ENCODE data around the gene SLC51B. TPM values are rescaled to one million over a fixed set of nuclear protein-coding genes. Genes with fewer than 3 reads are reported as not detected.

The SLC51B gene
- total RNA-seq, 2 donors from 2014 or later = not detected

- Mint-ChIP-seq H3K27ac (no peak overlapping the region), H3K4me3 (no peak overlapping the region), H3K27me3 (ENCODE audit: insufficient read depth) (peaks cover 68% of the 10 kb centered on the region), H3K36me3 (ENCODE audit: low read depth) (peaks cover 1% of the 10 kb centered on the region), H3K4me1 (peaks cover 46% of the 10 kb centered on the region), H3K9me3 (peaks cover 6% of the 10 kb centered on the region)
- DNase-seq = no peak
- Histone ChIP-seq H3K36me3 (ENCODE audit: control insufficient read depth, insufficient read depth, low read length) (no peaks in the 10 kb centered on the region), H3K9me3 (ENCODE audit: control insufficient read depth, low read length) (no peaks in the 10 kb centered on the region), H3K4me1 (ENCODE audit: control insufficient read depth, insufficient read depth, low read length) (peaks cover 14% of the 10 kb centered on the region), H3K4me3 (ENCODE audit: low read length) (no peak overlapping the region), H3K9ac (ENCODE audit: extremely low read depth, low read length, poor library complexity, severe bottlenecking) (no peak overlapping the region), H3K27me3 (ENCODE audit: control insufficient read depth, insufficient read depth, low read length, poor library complexity, severe bottlenecking) (no peaks in the 10 kb centered on the region), H3K27ac (ENCODE audit: low read depth, low read length) (no peak overlapping the region)
- 85 to 86% methylated on average over 5 to 6 of the region's 6 CpGs for WGBS, 2 experiments (ENCODE audit: insufficient coverage in 1 of 2, insufficient read length in 1 of 2)
- no peak for TF ChIP-seq CTCF (conservative IDR thresholded peaks at IDR 0.05)
Measured at GRCh38 chr15:65081270-65081669, 36.1 kb downstream of the SLC51B start.

DNA sequence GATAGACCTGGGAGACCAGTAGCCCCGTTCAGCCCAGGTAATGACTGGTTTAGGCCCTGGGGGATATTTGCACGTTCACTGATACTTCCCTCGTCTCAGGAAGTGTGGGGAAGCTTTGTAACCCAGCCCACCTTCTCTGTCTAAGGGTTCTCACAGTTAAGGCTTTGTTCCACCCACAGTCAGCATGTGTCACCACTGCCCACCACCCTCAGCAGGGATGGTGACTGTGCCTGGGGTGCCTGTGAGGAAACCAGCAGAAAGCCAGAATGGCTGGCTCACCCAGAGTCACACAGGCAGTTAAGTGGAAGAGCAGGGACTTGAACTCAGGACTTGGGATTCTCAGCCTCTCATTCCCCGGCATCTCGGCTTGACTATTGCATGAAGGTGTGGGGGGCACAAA lies 36.6 kb downstream of the SLC51B start:
- Mint-ChIP-seq H3K9me3 (peaks cover 4% of the 10 kb centered on the region), H3K27me3 (ENCODE audit: insufficient read depth) (peaks cover 65% of the 10 kb centered on the region), H3K4me1 (peaks cover 48% of the 10 kb centered on the region), H3K4me3 (no peak overlapping the region), H3K27ac (no peak overlapping the region), H3K36me3 (ENCODE audit: low read depth) (no peaks in the 10 kb centered on the region)
- Histone ChIP-seq H3K27me3 (ENCODE audit: control insufficient read depth, insufficient read depth, low read length, poor library complexity, severe bottlenecking) (no peaks in the 10 kb centered on the region), H3K36me3 (ENCODE audit: control insufficient read depth, insufficient read depth, low read length) (no peaks in the 10 kb centered on the region), H3K9ac (ENCODE audit: extremely low read depth, low read length, poor library complexity, severe bottlenecking) (no peak overlapping the region), H3K4me3 (ENCODE audit: low read length) (no peak overlapping the region), H3K27ac (ENCODE audit: low read depth, low read length) (no peak overlapping the region), H3K4me1 (ENCODE audit: control insufficient read depth, insufficient read depth, low read length) (peaks cover 18% of the 10 kb centered on the region), H3K9me3 (ENCODE audit: control insufficient read depth, low read length) (no peaks in the 10 kb centered on the region)
- 87% methylated on average over 5 of the region's 5 CpGs for WGBS, 2 experiments (ENCODE audit: insufficient coverage in 1 of 2, insufficient read length in 1 of 2)
- DNase-seq = no peak
- no peak for TF ChIP-seq CTCF (conservative IDR thresholded peaks at IDR 0.05)

DNA sequence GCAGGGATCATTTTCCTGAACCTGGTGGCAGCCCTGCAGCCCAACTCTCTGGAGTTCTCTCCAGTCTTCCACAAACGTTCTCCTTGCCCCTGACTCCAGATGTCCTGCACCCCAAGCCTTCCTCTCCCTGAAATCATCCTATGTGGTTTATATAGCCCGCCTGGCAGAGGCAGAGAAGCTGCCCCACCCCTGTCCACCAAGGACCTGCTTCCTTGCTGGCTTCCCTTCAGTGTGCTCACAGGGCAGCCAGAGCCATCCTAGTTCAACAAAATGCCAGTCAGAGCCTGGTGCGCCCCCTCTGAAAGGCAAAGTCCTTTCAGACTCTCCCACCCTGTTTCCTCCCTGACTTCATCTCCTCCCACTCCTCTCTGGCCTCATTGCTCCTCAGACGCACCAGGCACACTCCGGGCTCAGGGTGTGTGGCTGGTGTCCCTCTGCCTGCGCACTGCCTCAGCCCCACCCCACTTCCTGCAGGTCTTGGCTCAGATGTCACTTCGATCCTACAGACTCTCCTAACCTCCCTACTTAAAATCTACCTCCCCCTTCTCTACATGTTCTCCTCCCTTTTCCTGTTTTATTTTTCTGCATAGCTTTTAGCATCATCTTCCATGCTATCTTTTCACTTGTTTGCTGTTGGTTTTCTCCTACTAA lies 37.2 kb downstream of the SLC51B start:
- Histone ChIP-seq H3K27ac (ENCODE audit: low read depth, low read length) (no peak overlapping the region), H3K4me1 (ENCODE audit: control insufficient read depth, insufficient read depth, low read length) (peaks cover 23% of the 10 kb centered on the region), H3K9me3 (ENCODE audit: control insufficient read depth, low read length) (no peaks in the 10 kb centered on the region), H3K9ac (ENCODE audit: extremely low read depth, low read length, poor library complexity, severe bottlenecking) (no peak overlapping the region), H3K36me3 (ENCODE audit: control insufficient read depth, insufficient read depth, low read length) (no peaks in the 10 kb centered on the region), H3K4me3 (ENCODE audit: low read length) (no peak overlapping the region), H3K27me3 (ENCODE audit: control insufficient read depth, insufficient read depth, low read length, poor library complexity, severe bottlenecking) (no peaks in the 10 kb centered on the region)
- no peak for TF ChIP-seq CTCF (conservative IDR thresholded peaks at IDR 0.05)
- Mint-ChIP-seq H3K27me3 (ENCODE audit: insufficient read depth) (peaks cover 65% of the 10 kb centered on the region), H3K9me3 (peaks cover 4% of the 10 kb centered on the region), H3K36me3 (ENCODE audit: low read depth) (no peaks in the 10 kb centered on the region), H3K4me3 (peak overlapping the region; percentile 3), H3K4me1 (peaks cover 54% of the 10 kb centered on the region), H3K27ac (peak overlapping the region; percentile 15)
- WGBS, 2 experiments (ENCODE audit: insufficient coverage in 1 of 2, insufficient read length in 1 of 2) = 26 to 50% methylated on average over 5 to 7 of the region's 7 CpGs
- peak; percentile 81 for DNase-seq
